HFF-Myc (cell line): ENCODE results near the gene FNTB.

Experiments used
- DNase-seq: peaks from one replicate; pipeline ENCODE4 v3.0.0-alpha.2; 2011; ENCODE audit warnings: low read depth; ENCODE audit errors: extremely low read depth
- H3K4me3 ChIP-seq: replicated peaks from 2 replicates; pipeline ENCODE4 v1.5.1; 2011; ENCODE audit warnings: low read depth, mild to moderate bottlenecking, control low read depth, low read length
- TF ChIP-seq, protein P1 (sequence below): IDR thresholded peaks from 2 replicates; pipeline ENCODE4 v1.5.1; 2012; ENCODE audit warnings: mild to moderate bottlenecking, low read depth, low read length, control low read depth; ENCODE audit errors: missing control alignments

The FNTB gene

DNA sequence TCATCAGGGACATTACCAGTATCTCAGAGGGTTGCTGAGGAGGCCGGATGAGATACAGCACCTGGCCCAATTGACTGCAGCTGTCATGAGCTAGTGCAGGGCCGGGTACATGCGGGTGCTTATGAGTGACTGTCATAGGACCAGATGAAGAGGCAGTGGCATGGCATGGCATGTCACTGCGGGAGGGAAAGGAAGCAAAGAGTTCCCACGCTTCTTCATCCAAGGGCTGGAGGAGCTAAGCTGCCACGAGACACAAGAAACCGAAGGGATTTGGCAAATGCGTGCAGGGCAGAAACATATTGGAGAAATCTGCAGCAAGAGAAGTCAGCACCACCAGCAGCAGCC is 33.4 kb upstream of the FNTB start:
- H3K4me3 ChIP-seq, result no peak overlapping the region
- TF ChIP-seq, protein P1, sequence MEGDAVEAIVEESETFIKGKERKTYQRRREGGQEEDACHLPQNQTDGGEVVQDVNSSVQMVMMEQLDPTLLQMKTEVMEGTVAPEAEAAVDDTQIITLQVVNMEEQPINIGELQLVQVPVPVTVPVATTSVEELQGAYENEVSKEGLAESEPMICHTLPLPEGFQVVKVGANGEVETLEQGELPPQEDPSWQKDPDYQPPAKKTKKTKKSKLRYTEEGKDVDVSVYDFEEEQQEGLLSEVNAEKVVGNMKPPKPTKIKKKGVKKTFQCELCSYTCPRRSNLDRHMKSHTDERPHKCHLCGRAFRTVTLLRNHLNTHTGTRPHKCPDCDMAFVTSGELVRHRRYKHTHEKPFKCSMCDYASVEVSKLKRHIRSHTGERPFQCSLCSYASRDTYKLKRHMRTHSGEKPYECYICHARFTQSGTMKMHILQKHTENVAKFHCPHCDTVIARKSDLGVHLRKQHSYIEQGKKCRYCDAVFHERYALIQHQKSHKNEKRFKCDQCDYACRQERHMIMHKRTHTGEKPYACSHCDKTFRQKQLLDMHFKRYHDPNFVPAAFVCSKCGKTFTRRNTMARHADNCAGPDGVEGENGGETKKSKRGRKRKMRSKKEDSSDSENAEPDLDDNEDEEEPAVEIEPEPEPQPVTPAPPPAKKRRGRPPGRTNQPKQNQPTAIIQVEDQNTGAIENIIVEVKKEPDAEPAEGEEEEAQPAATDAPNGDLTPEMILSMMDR, result no peak
- no peak for DNase-seq

DNA sequence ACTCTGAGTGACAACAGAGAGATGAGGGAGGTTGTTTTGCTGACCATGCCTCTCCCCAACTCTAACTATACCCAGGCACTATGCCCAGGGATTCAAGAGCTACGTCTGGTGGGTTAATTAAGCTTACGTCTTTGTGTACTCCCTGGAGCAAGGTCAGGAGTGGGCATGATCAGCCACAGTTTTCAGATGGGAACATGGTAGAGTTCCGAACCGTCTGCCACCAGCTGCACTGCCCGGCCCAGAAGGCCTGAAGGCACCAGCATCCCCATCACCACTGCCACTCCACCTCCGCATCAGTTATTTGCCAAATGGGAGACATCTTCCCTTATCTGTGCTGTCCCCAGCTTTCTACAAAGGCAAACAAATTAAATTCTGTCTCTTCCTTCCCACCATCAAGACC is 33.0 kb upstream of the FNTB start:
- H3K4me3 ChIP-seq, result no peak overlapping the region
- TF ChIP-seq, protein P1, result no peak
- no peak for DNase-seq

DNA sequence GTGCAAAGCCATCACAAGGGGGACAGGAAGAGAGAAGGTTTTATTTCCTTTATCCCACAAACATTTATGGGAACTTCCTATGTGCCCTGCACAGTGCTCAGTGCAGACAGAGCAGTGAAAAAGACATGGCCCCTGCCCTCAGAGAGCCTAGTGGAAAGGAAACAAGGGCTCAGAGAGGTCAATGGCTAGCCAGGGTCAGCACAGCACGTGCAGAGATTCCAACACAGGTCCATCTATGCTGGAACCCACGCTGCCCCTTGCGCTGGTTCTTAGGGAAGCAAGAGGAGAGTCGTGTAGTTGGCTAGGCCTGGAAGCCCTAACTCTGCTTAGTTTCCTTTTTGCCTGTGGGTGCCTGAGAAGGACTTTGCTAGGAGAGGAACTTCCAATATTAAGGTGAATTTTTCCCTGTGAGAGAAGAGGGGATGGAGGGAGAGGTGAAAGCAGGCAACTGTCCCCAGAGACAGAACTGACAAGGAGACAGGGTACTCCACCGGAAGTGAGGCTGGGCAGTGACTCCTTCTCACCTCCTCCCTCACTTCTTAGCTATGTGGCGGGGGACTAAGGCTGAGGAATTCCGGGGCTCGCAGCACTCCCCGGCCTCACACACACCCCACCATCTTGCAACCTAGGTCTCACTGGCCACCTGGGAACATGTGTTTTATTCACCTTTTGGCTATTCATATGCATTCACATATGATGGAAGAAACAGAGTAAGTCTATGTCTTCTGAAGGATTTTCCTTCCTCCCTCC is 32.0 kb upstream of the FNTB start:
- TF ChIP-seq, protein P1, result no peak
- DNase-seq, result no peak
- no peak overlapping the region for H3K4me3 ChIP-seq

DNA sequence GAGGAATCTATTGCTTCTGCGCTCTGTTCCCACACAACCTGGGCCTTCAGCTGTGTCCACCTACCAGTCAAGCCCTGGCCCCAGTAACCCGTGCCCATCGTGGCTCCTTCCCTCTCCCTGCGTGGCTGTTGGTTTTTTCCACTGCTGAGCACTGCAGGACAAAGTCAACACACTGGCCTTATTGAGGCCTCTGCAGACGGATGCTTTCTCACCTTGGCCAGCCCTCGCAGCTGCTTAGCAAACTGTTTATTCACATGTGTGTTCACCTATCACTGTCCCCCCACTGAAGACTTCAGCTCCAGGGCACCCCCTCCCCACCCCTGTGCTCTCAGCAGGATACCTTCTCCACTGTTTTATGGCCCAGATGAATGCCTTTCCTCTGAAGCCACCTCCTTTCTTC is 31.4 kb upstream of the FNTB start:
- no peak overlapping the region for H3K4me3 ChIP-seq
- no peak for DNase-seq
- TF ChIP-seq, protein P1, result no peak

DNA sequence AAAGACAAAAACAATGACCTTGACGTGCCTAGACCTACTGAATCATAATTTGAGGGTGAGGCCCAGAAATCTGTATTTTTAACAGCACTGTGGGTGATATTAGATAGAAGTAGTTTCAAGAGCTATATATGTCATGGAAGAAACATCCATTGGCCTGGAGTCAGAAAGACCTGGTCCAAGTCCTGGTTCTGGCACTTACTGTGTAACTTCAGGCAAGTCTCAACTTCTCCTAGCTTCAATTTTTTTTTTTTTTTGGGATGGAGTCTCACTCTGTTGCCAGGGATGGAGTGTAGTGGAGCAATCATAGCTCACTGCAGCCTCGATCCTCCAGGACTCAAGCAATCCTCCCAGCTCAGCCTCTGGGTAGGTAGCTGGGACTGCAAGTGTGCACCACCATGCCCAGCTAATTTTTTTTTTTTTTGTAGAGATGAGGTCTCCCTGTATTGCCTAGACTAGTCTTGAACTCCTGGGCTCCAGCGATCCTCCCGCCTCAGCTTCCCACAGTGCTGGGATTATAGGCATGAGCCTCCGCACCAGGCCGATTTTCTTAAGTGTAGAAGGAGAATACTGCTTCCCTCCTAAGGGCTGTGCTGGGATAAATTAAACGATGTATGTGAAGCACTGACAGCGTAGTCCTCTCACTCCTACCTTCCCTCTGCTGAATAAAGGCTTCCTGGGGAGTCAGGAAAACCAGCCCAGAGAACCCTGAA is 29.8 kb upstream of the FNTB start:
- DNase-seq, result no peak
- TF ChIP-seq, protein P1, result no peak
- no peak overlapping the region for H3K4me3 ChIP-seq

DNA sequence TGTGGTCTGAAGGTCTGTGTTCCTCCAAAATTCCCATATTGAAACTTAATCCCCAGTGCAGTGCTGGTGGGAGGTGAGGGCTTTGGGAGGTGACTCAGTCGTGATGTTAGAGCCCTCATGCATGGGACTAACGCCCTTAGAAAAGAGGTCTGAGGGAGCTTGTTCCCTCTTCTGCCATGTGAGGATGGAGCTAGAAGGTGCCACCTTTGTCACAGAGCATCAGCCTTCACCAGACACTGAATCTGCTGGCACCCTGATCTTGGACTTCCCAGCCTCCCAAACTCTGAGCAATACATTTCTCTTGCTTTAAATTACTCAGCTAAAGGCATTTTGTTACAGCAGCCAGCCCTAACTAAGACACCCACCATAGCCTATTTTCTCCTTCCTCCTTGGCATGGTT is 28.5 kb upstream of the FNTB start:
- no peak for DNase-seq
- no peak overlapping the region for H3K4me3 ChIP-seq
- TF ChIP-seq, protein P1, result no peak
